KG1 (cell line): Measurements from ENCODE around the gene DKK3.
A peak's percentile ranks its signal among the peaks of the same experiment; 100 is the strongest.

Experiments used
- DNase-seq: peaks from one replicate; lab custom pipeline; 2025; lab: John Stamatoyannopoulos, UW

Gene DKK3

GRCh38 chr11:11966826-11967668 lies 41.4 kb downstream of the DKK3 start:
- peak; percentile 45 for DNase-seq

- DNase-seq = no peak
Measured at GRCh38 chr11:11966354-11966741, 42.1 kb downstream of the DKK3 start.

GRCh38 chr11:11965656-11966353 lies 42.6 kb downstream of the DKK3 start:
- no peak for DNase-seq

GRCh38 chr11:11965192-11965591 lies 43.2 kb downstream of the DKK3 start:
- no peak for DNase-seq

DNA sequence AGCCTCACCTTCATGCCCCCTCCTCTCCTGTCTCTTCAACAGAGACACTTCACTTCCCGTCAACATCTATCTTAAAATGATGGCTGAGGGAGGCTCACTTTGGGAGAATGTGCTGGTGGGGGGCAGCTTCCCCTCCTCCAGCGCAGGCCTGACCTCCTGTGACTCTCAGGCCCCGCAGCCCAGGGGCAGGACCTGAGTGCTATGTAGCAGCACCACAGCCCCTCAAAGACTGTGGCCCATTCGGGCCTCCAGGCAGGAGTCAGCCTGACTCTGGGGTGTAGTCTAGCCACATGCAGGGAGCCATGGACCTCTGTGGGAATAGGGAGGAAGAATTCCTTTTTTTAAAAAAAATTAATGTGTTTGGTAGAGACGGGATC lies 43.7 kb downstream of the DKK3 start:
- DNase-seq = no peak

GRCh38 chr11:11963842-11964773 lies 44.3 kb downstream of the DKK3 start:
- no peak for DNase-seq

DNA sequence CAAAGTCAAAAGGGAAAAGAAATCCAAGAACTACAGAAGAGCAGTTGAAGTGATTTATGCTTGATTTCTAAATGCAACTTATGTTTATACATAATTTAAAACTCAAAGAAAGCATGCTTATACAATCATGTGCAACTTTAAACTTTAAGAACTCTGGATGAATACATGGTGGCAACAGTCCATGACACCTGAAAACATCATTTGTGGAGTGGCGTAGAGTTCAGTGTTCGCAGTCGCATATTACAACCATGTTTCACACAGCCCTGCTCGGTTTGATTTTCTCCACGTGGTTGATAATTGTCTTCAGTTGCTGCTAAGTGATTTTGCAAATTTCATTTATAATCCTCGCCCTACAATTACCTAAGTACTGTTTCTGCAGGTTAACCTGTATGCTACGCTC lies 45.4 kb downstream of the DKK3 start:
- no peak for DNase-seq

DNA sequence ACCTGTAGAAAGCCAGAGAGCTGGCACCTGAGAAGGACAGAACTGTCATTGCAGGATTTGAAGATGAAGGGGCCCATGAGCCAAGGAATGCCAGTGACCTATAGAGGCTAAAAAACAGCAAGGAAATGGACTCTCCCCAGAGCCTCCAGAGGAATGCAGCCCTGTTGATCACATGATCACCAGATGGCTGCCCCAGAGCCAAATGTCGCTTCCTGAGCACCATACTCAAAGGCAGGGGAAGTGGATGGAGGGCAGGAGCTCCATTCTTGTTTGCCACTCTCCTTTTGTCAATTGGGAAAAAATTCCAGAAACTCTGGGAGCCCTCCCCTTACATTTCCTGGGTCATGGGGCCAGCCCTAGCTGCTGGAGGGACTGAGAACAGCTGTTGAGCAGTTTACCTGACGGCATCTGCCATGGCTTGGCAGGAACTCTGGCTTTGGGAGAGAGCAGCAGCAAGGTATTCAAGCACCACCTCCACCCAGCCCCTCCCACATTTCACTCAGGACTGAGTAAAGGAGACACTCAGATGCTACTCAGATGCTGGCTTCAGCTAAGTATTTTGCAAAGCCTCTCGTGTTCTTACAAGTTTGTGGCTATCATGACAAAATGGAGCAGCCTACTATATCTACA lies 46.9 kb downstream of the DKK3 start:
- DNase-seq = no peak

- DNase-seq = no peak
Measured at GRCh38 chr11:11960687-11961086, 47.7 kb downstream of the DKK3 start.

DNA sequence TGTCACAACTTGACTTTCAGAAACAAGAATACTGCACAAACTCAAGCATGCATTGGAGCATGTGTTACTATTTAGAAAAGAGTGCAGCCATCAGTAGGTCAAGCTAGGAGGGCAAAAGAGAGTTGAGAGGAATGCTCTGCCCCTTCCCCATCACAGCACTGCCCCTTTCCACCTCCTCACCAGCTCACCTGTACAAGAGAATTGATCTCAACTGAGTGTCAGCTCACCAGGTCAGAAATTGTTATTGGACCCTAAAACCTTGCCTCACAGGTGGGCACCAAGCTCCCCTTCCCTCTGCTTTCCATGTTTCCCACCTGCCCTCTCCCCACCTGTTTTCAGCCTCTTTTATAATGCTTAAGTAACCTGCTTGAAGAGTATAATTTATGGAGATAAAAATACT lies 48.8 kb downstream of the DKK3 start:
- DNase-seq = no peak

DNA sequence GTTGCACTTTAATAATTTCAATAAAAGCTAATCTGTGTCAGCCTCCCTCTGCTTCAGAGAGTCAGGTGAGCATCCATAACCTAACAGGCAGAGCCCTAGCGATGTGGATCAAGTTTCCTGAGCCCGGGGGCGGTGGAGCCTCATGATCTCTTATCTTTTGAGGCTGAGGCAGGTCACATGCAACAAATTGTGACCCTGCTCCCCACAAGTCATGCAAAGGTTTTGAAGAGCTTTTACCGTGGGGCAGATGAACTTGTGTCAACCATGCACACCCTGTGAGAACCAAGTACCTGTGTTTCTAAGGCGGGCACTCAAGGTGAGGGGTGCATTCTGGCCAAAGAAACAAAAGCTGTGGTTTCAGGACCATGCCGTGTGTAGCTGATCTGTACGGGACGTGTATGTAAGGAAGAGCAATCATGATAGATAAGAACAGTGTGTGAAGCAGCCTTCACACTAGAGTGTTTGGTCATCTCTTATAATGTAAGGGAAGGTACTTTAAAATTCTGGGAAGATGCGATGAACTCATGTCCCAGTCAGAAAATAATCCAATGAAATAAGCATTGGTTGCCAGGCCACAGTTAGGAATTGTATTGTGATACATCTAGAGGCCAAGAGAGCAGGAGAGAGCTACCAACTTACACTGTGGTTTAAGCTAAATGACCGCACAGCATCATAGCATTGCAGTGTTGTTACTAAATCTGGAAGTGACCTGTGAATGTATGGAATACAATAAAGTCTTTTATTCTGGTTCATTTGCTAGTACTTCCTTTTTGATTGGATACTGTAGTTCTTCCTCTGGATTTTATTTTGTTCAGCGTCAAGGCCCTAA lies 49.8 kb downstream of the DKK3 start:
- DNase-seq = no peak

DNA sequence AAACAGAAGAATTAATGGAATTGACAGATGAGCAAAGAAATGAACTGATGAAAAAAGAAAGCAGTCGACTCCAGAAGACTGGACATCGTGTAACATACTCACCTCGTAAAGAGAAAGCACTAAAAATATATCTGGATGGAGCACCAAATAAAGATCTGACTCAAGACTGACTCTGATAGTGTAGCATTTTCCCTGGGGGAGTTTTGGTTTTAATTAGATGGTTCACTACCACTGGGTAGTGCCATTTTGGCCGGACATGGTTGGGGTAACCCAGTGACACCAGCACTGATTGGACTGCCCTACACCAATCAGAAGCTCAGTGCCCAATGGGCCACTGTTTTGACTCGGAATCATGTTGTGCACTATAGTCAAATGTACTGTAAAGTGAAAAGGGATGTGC lies 52.4 kb downstream of the DKK3 start:
- DNase-seq = no peak

GRCh38 chr11:11952036-11952435 lies 56.4 kb downstream of the DKK3 start:
- no peak for DNase-seq

- no peak for DNase-seq
Measured at GRCh38 chr11:11949482-11949881, 58.9 kb downstream of the DKK3 start.

GRCh38 chr11:11948242-11948947 lies 60.0 kb downstream of the DKK3 start:
- no peak for DNase-seq

- no peak for DNase-seq
Measured at GRCh38 chr11:11947825-11948224, 60.6 kb downstream of the DKK3 start.

DNA sequence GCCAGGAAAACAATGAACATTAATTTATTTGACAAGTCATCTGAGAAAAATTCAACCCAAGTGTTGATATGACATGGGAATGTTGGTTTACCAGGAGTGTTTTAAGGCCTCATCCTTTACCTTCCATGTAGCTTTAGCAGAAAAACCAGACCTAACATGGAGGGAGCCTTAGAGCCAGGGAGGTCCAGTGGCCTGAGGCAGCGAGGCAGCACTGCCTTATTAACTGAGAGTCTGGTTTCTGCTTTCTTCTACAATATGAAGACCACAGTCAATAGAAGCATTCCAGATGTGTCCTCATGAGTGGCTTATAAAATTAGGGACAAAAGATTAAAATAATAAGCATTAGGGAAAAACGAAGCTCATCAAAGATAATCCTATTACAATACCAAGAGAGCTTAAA lies 61.5 kb downstream of the DKK3 start:
- no peak for DNase-seq

DNA sequence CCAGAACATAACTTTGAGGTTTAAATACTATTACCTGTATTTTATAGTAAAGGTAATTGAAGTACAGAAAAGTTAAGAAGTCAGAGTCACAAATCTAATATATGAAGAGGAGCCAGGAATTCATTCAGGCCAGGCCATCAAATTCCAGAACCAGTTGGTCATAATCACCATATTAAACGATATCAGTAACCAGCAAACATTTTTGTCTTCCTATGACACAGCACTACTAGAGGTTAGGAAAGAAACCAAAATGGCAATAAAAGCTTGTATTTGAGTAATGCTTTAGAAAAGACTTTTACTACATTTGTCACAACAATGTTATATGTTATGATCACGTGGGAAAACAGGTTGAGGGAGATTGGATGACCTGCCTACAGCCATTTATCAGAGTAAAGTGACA lies 62.2 kb downstream of the DKK3 start:
- no peak for DNase-seq

GRCh38 chr11:11944444-11944843 lies 64.0 kb downstream of the DKK3 start:
- DNase-seq = no peak

DNA sequence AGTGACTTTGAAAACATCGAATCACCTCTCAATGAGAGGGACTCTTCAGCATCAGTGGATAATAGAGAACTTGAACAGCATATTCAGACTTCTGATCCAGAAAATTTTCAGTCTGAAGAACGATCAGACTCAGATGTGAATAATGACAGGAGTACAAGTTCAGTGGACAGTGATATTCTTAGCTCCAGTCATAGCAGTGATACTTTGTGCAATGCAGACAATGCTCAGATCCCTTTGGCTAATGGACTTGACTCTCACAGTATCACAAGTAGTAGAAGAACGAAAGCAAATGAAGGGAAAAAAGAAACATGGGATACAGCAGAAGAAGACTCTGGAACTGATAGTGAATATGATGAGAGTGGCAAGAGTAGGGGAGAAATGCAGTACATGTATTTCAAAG lies 65.8 kb downstream of the DKK3 start:
- no peak for DNase-seq

- no peak for DNase-seq
Measured at GRCh38 chr11:11940551-11940950, 67.9 kb downstream of the DKK3 start.
